ENCODE data around the gene ALOX15.
A peak's percentile ranks its signal among the peaks of the same experiment; 100 is the strongest.
"Not testable (repeated sequence)": the region's sequence is repeated elsewhere in the genome, so short reads cannot be mapped to it uniquely, and the experiment has no call there.

The ALOX15 gene

GRCh38 chr17:4617090-4617489, 24.4 kb downstream of the ALOX15 start:
- DNase-seq, result no peak

- DNase-seq, result no peak
Observed at GRCh38 chr17:4616476-4616875, 25.0 kb downstream of the ALOX15 start.

GRCh38 chr17:4610656-4611055, 30.8 kb downstream of the ALOX15 start:
- DNase-seq, result no peak

GRCh38 chr17:4610162-4610561, 31.3 kb downstream of the ALOX15 start:
- DNase-seq, result no peak

- DNase-seq, result no peak
Observed at GRCh38 chr17:4609761-4610160, 31.7 kb downstream of the ALOX15 start.

- DNase-seq, result peak; percentile 1
Observed at GRCh38 chr17:4607773-4608187, 33.7 kb downstream of the ALOX15 start.

- DNase-seq, result no peak
Observed at GRCh38 chr17:4607261-4607741, 34.2 kb downstream of the ALOX15 start.

- no peak for DNase-seq
Observed at GRCh38 chr17:4605826-4606225, 35.7 kb downstream of the ALOX15 start.

- not testable (repeated sequence) for DNase-seq
Observed at GRCh38 chr17:4604736-4605135, 36.7 kb downstream of the ALOX15 start.

- DNase-seq, result no peak
Observed at GRCh38 chr17:4604111-4604644, 37.3 kb downstream of the ALOX15 start.

GRCh38 chr17:4602041-4602440, 39.4 kb downstream of the ALOX15 start:
- no peak for DNase-seq

- no peak for DNase-seq
Observed at GRCh38 chr17:4601326-4601725, 40.2 kb downstream of the ALOX15 start.

- no peak for DNase-seq
Observed at GRCh38 chr17:4600563-4600962, 40.9 kb downstream of the ALOX15 start.

- DNase-seq, result no peak
Observed at GRCh38 chr17:4599505-4600281, 41.8 kb downstream of the ALOX15 start.

- no peak for DNase-seq
Observed at GRCh38 chr17:4598776-4599504, 42.5 kb downstream of the ALOX15 start.

- DNase-seq, result no peak
Observed at GRCh38 chr17:4597975-4598374, 43.5 kb downstream of the ALOX15 start.

- DNase-seq, result no peak
Observed at GRCh38 chr17:4596636-4597380, 44.7 kb downstream of the ALOX15 start.

- DNase-seq, result not testable (repeated sequence)
Observed at GRCh38 chr17:4595685-4596342, 45.7 kb downstream of the ALOX15 start.

- DNase-seq, result peak; percentile 3
Observed at GRCh38 chr17:4594931-4595684, 46.4 kb downstream of the ALOX15 start.

GRCh38 chr17:4594406-4594805, 47.1 kb downstream of the ALOX15 start:
- no peak for DNase-seq

GRCh38 chr17:4593021-4593421, 48.5 kb downstream of the ALOX15 start:
- no peak for DNase-seq
